ENCODE data around the gene GGA1. TPM values are rescaled to one million over a fixed set of nuclear protein-coding genes. Genes with fewer than 3 reads are reported as not detected.

GGA1 gene
- total RNA-seq, 1 donor from 2014 or later, result 28.4 TPM

DNA sequence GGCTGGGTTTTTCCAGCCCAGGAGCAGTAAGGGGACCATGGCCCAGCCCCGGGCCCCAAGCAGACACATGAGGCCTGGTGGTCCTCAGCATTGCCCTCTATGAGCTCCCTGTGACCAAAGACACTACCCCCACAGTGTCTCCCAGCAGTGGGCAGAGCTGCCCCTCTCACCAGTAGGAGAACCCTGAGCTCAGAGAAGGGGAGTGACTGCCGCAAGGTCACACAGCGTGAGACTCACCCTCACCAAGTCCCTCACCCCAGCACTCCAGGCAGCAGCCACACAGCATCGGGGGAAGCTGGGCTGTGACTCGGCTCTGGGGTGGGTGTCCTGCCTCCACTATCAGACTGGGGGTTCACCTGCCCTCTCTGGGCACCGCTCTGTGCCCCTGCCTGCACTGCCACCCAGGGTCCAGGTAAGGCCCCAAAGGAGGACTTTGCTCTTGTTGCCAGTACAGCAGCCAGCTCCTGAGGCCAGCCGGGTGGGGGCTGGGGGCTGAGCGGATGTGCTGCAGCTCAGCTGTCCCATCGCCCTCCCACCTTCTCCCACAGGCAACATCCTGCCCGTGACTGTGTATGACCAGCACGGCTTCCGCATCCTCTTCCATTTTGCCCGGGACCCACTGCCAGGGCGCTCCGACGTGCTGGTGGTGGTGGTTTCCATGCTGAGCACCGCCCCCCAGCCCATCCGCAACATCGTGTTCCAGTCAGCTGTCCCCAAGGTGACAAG lies 23.0 kb downstream of the GGA1 start:
- no peak for ATAC-seq

DNA sequence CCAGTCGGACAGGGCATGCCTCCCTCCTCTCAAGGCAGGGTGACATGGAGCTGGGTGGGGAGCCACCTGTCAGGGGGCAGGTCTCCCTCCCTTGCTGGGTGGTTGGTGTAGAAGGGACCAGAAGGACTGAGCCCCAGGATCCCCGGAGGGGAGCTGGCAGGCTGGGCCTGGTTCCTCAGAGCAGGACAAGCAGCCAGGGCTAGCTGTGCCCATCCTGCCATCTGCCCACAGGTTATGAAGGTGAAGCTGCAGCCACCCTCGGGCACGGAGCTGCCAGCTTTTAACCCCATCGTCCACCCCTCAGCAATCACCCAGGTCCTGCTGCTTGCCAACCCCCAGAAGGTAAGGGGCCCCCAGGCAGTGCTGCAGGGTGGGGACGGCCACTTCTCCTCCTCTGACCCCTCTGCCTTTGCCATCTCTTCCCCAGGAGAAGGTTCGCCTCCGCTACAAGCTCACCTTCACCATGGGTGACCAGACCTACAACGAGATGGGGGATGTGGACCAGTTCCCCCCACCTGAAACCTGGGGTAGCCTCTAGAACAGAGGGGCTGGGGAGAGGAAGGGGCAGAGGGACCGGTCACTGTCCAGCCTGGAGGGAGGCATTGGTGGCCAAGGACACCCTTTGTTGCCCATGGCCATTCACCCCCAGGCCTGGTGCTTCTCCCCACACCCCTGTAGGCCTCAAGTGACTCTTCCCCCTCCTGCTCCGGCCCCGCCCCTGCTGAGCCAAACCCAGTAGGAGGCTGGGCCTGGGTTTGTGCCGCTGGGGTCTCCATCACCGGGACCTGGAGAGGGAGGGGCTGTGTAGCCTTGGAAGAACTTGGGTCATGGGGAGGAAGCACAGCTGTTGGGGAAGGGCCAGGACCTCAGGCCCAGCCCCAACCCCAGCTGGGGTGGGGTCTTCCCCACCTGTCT lies 23.8 kb downstream of the GGA1 start:
- no peak for ATAC-seq

DNA sequence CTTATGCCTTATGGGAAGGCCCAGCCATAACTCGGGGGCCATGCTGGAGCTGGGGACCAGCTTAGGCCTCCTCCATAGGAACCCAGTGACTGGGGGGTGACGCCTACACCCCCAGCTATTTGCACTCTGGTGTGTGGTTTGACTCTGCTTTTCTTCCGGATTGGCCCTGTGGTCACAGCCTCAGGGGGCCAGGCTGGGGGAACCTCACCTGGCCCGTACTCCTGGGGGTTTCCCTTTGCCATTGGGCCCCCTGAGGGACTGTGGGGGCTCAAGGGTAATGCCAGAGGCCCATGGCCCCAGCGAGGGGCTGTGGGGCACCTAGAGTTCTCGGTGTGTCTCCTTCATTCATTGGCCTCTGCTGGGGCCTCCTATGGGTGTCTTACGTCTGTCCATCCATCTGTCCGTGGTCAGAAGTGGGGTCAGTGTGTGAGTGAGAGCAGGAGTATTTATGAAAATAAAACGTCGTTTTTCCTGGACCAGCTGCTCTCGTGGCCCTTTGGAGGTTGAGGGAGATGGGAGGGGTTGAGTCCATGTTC lies 24.5 kb downstream of the GGA1 start:
- ATAC-seq, result peak; percentile 2

DNA sequence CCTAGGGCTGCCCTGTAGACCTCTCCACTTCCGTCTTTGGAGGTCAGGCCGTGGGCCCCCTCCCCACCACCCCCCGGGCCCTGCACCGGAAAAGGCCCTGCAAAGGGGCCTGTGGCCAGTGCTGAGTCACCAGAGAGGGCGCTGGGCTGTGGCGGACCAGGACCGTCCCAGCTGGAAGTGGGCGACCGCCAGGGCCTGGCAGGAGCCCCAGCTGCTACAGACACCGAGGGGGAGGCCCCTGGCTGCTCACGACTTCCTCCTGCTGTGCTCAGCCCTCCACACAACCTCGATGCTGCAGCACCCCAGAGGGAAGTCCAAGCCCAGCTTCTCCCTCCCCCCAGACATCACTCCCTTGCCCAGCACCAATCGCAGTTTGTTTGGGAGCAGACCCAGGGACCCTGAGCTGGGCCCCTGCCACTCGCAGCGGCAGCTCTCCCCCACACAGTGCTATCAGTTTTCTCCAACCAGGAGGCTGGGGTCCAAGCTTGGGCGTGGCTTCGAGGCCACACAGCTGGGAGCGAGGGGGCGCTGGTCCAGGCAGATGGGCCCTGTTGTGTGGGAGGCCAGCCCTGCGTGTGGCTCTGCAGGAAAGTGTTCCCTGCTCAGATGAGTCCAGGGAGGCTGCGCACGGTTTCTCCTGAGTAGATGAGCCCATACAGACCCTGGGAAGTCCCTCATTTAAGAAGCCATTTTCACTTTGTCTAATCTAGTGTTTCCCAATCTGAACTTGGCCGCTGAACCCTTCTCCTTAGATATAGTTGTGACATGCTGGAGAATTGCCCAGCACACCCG lies 25.2 kb downstream of the GGA1 start:
- ATAC-seq, result peak; percentile 22

DNA sequence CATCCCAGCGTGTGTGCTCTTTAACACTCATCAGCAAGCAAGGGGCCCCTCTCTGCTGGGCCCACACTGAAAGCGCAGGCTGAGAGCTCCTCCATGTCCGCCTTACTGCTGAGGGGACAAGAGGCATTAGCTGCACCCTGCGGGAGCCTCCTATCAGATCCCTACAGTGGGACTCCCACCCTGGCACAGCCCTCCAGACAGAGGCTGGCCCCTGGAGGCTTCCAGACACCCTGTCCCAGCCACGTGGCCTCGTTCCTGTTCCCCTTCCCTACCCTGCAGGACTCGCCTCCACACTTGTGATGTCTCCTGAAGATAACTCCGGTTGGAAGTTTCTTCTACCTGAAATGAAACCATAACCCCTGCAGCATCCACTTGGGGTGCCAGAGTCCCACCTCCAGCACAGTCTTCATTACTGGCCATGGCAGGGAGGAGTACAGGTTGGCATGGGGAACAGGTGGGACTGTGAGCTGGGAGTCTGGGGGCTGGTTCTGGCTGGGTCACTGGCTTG lies 25.8 kb downstream of the GGA1 start:
- ATAC-seq, result no peak

DNA sequence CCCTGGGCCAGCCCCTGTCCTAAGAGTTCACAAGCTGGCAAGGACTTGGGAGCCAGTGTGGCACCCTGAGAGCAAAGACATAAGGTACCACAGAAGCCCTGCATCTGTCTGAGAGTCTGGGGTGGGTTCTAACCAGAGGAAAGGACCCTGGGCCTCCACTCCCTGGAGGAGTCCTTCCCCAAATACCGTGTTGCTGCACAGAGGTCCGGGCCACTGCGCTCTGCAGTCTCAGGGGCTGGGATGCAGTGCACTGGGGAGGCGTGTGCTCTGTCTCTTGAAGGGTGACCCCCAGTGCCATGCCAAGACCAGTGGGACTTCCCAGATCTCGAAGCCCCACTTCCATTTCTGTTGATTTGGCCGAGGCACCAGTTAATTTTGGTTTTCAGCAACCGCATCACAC lies 26.5 kb downstream of the GGA1 start:
- ATAC-seq, result no peak

DNA sequence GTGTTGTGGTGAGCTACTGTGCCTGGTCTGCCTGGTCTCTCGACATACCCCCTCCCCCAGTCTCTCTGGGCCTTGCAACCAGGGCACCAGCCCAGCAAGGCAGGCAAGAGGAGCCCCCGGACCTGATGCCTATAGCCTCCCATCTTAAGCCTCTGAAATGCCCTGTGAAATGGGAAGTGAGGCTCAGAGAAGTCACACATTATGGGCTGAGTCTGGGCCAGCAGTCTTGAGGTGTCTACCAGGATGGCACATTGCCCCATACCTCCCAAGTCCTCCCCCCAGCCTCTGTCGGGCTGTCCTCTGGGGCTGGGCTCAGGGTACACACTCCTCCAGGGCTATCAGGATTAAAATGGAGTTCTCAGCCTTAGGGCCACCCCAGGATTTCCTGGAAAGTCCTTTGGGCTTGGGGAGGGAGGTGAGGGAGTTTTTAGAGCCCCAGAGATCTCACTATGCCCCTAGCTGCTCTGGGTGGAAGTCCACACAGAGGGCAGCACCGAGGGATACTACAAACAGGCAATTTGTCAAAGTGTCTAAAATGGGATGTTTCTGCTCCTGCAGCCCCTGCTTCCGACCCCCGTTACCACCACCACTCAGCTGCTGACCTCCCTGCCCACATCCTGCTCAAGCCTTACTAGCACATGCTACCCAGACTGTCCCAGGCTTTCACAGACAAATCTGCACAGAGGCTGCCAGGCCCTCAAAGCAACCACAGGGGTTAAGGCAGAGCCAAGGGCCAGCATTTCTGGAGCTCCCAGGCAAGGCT lies 27.7 kb downstream of the GGA1 start:
- ATAC-seq, result no peak

DNA sequence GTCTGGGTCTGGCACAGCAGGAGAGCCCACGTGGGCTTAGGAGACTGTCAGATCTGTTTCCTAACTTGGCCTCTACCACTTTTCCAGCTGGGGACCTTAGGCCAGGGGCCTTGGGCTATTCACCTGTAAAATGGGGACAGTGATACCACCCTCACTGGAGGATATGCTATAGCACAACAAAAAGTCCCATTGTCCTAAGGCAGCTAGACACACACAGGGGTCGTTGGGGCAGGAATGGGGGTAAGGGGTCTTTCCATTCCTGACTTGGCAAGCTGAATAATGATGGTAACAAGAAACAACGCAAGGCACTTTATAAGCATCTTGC lies 28.3 kb downstream of the GGA1 start:
- ATAC-seq, result no peak

DNA sequence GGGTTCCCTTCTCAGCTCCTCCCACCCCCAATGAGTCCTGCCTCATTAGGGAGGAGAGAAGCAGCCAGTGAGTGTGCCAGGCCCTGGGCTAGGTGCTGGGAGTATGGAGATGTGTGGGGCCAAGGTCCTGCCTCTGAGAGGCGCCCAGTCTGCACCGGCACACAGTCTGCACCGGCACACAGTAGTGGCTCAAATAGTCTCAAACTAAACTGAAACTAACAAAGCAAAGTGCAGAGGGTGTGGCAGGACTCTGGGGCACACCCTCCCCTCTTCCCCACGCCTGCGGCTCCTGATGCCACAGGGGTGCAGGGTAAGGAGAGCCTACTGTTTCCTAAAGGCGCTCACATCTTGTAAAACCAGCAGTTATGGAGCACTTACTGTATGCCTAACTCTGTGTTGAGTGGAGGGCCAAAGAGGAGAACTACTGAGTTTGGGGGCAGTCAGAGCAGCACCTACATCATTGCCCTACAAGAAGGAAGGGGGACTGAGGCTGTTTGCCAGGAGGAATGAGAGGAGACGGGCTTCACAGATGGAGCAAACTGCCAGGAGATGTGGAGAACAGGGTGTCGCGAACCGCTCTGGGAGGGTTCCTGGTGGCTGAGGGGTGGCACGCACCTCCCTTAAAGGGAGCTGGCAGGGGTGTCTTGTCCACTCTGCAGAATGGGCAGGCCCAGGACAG lies 29.9 kb downstream of the GGA1 start:
- ATAC-seq, result peak; percentile 47

DNA sequence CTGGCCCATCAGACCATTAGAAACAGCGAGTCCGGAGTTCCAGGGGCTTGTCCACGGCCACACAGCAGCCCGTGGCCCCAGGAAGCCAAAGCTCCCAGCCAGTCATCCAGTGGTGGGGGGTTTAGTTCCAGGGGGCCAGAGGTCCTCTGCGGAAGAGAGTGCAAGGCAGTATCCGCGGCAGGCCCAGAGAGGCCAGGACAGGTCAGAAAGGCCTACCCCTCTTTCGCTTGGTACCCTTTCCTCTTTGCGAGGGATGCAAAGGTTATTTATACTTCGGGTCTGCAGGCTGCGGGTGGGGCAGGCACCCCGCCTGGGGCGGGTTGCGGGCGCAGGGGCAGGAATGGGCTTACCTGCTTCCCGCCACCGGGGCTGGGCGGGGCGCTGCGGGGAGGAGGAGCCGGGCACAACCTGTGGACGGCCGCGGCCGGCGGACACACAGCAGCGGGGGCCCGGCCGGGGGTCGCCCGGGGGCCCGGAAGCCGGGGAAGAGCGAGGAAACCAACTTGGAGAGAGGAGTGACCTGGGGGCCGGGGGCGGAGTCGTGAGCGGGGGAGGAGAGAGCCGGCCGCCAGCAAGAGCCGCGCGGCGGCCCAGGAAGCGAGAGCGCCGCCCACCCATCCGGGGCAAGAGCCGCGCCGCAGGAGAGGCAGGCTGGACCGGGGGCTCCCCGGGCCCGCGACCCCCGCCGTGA lies 30.6 kb downstream of the GGA1 start, which contains the start of gene SH3BP1:
SH3BP1 (plus strand) TSS at position 600 of the 691 bp plus-strand sequence. CDS start 119 bp downstream, outside the sequence.
- peak; percentile 17 for ATAC-seq

DNA sequence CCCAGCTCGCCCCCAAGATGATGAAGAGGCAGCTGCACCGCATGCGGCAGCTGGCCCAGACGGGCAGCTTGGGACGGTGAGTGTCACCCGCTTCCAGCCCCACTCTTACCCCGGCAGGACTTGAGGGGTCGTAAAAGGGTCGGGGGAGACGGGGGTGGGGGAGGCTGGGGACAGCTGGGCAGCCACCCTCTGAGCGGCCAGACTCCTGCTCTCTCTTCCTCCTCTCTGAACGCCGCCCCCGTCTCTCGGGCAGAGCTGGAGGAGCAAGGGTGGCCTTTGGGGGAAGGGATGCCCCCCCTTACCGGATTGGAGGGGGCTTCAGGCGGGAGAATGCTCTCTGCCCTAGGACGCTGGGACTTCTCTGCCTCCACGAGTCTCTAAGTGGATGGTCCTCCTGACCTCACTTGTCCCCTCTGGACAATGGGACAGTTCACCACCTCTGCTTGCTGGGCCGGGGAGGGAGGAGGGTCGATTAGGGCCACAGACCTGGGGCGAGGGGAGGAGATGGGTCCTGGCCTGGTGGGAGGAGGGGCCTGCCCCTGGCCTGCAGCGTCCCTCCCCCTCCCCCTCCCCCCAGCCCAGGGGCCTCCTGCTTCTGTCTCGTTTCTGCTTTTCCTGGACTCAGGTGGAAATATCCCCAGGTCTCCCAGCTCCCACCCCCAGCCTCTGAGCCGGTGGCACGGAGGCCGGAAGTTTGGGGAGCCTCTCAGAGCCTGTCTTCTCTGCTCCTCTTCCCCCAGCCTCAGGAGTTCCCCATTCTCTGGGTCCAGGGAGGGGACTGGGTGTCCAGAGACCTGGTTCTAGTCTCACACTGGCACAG lies 31.3 kb downstream of the GGA1 start:
- peak; percentile 0 for ATAC-seq

DNA sequence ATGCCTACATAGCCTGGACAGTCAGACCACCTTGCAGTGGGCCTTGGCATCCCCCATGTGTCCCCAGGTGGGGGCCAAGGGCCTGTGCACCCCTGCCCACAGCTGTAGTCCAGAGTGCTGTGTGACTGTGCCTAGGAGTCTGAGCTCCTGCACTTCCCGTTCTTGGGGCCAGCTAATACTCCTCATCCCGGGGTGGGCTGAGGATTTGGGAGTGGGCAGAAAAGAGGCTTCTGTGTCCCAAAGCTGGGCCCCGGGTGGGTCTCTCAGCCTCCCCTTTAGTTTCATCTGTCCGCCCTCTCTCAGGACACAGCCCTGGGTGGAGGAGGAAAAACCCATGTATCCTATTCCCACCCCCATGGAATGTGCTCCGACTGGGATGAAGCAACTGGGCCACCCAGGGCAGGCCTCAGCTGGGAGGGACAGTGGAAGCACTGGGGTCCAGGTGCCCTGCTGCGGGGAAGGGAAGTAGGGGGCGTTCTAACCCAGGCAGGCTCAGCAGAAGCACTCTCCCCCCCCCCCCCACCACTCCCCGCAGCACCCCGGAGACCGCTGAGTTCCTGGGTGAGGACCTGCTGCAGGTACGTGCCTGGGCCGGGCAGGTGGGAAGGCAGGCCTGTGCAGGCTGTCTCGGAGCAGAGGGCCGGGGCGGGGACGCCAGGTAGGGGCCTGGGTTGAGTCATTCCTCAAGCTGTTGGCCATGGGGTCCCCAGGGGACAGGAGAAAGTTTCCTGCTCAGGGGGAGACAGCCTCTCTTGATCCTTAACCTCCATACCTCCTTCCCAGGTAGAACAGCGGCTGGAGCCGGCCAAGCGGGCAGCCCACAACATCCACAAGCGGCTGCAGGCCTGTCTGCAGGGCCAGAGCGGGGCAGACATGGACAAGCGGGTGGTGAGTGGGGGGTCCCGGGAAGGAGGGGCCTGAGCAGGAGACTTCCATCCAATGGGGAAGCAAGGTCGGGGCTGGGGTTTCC lies 32.2 kb downstream of the GGA1 start:
- ATAC-seq, result peak; percentile 48

DNA sequence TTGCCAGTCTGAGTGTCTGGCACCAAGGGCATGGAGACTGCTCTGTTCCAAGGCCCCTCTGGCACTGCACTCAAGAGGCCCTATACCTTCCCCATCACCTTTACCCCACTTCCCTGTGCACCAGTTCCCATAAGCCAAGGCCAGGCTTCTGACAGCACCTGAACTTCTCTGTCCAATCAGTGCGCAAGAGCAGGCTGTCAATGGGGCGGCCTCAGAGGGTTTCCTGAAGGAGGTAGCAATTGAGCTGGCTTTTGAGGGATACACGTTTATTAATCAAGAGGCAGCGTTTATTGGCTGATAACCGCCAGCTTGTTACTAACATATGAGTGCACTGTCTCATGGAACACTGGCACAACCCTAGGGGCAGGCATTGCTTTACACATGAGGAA lies 32.9 kb downstream of the GGA1 start:
- ATAC-seq, result no peak

DNA sequence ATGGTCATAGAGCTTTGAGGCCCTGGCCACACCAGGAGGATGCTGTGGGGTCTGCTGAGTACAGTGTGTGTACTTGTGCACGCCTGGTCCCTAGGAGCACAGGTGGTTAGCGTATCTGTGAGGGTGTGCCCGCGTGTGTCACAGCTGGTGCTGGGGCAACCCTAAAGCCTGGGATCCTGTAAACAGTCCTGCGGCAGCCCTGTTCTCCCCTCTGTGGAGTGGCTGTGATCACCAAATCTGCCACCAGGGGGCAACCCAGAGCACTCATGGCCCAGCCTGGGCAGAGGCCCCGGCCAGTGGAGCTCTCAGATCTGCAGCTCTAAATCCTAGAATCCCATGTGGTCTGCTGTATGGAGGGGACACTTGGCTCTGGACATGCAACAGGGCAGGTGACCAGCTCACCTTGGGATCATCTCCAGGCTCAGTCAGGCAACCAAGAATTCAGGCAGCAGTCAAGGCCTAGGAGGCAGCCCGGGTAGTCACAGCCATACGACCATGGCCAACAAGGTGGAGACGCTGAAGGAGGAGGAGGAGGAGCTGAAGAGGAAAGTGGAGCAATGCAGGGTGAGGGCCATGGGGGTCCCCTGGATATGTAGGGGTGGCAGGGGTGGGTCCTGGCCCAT lies 34.7 kb downstream of the GGA1 start:
- peak; percentile 55 for ATAC-seq

DNA sequence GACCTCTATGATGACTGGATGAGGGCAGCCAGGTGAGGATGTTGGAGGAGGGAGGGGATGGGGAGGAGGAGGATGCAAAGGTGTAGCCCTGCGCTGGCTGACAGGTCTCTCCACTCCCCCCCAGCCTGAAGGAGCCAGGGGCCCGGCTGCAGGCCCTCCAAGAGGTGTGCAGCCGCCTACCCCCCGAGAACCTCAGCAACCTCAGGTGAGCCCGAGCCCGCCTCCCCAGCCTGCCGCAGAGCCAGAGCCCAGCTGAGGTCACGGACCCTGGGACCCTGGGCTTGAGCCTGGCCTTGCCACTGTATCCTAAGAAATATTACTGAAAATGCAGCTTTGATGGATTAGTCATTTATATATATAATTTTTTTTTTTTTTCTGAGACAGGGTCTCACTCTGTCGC lies 38.7 kb downstream of the GGA1 start:
- ATAC-seq, result no peak

DNA sequence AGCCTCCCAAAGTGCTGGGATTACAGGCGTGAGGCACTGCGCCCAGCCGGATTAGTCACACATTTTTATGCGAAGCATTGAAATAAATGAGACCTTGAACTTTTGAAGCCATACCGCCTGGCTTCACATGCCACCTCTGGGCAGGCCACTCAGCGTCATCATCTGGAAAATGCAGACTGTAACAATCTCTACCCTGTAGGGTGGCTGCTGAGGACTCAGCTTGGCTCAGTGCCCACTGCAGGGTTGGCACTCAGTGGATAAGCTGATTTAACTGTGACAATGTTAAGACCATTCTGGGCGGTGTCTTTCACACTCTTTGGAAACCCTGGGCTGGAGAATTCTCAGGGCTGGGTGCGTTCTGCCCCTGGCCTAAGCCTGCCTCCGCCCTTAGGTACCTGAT lies 39.3 kb downstream of the GGA1 start:
- ATAC-seq, result peak; percentile 84

DNA sequence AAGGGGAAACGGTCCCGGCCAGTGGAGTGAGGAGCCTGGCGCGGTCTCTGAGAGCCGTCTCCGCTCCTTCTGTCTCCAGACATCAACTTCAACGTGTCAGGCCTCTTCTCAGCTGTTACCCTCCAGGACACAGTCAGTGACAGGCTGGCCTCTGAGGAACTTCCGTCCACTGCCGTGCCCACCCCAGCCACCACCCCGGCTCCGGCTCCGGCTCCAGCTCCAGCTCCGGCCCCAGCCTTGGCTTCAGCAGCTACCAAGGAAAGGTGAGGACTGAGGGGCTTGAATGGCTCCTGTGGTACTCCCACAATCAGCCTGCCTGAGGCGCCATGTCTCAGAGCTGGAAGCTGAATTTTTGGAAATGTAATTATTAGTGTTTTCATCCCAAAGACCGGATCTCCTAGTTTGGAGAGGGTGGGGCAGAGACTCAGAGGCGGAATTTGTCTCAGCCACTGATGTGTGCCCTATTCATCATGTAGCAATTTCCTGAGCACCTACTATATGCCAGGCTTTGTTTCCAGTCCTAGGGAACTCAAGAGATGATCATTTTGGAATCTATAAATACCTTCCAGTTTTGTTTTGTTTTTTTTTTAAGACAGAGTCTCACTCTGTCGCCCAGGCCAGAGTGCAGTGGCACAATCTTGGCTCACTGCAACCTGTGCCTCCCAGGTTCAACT lies 42.0 kb downstream of the GGA1 start:
- no peak for ATAC-seq

Measured in esophagus mucosa (tissue), 1 donor.